Smooth muscle cell (in vitro differentiated cells): ENCODE measurements around the gene TOM1L2. TPM values are rescaled to one million over a fixed set of nuclear protein-coding genes. Genes with fewer than 3 reads are reported as not detected.

Experiments
- DNase-seq: peaks from one replicate; lab custom pipeline; 2025; ENCODE audit not compliant: unreplicated experiment; lab: John Stamatoyannopoulos, UW
- H2AFZ ChIP-seq: fragments of 200-600 bp; sonication (generic); 2 replicates; pipeline ENCODE4 v1.6.0; 2016; ENCODE audit warnings: antibody characterized with exemption, low read depth, mild to moderate bottlenecking
- H3F3A ChIP-seq: fragments of 200-600 bp; sonication (generic); 2 replicates; pipeline ENCODE4 v1.6.0; 2017; ENCODE audit warnings: antibody characterized with exemption, low read depth
- H3K27ac ChIP-seq: fragments of 200-600 bp; sonication (generic); 2 replicates; pipeline ENCODE4 v1.5.1; 2016; ENCODE audit warnings: low read depth, mild to moderate bottlenecking
- H3K27me3 ChIP-seq: fragments of 200-600 bp; sonication (generic); 2 replicates; pipeline ENCODE4 v1.6.1; 2016; ENCODE audit warnings: low read depth, mild to moderate bottlenecking
- H3K36me3 ChIP-seq: fragments of 200-600 bp; sonication (generic); 2 replicates; pipeline ENCODE4 v1.5.1; 2016; ENCODE audit warnings: low read depth
- H3K4me1 ChIP-seq: fragments of 200-600 bp; sonication (generic); 2 replicates; pipeline ENCODE4 v1.5.1; 2016; ENCODE audit warnings: low read depth
- H3K4me2 ChIP-seq: fragments of 200-600 bp; sonication (generic); 2 replicates; pipeline ENCODE4 v1.6.0; 2016; ENCODE audit warnings: mild to moderate bottlenecking
- H3K4me3 ChIP-seq: fragments of 200-600 bp; sonication (generic); 2 replicates; pipeline ENCODE4 v1.5.1; 2016; ENCODE audit warnings: mild to moderate bottlenecking
- H3K79me2 ChIP-seq: fragments of 200-600 bp; sonication (generic); 2 replicates; pipeline ENCODE4 v1.6.0; 2016; ENCODE audit warnings: low read depth, mild to moderate bottlenecking
- H3K9ac ChIP-seq: fragments of 200-600 bp; sonication (generic); 2 replicates; pipeline ENCODE4 v1.6.0; 2016; ENCODE audit warnings: low read depth
- H3K9me3 ChIP-seq: fragments of 200-600 bp; sonication (generic); replicated peaks from 2 replicates; pipeline ENCODE4 v1.5.1; 2016; ENCODE audit warnings: low read depth
- H4K20me1 ChIP-seq: fragments of 200-600 bp; sonication (generic); 2 replicates; pipeline ENCODE4 v1.6.0; 2016; ENCODE audit warnings: low read depth
- WGBS: methylation state at CpG from one replicate; pipeline ENCODE4 v1.1.7; 2016; ENCODE audit warnings: low lambda C conversion rate; 5-methylcytosine and 5-hydroxymethylcytosine counted together
- polyA plus RNA-seq: library from polyadenylated mRNA; unstranded; fragments of >200 nt; fragmentation: Nextera tagmentation; extraction: Ambion mirVana; gene quantifications from 2 replicates; pipeline ENCODE4 v1.2.1, GENCODE V29; 2016
- total RNA-seq: library from RNA; depleted of rRNA; stranded (reverse); fragments of >200 nt; gene quantifications from 2 replicates; pipeline ENCODE4 v1.2.3, GENCODE V29; 2014
- TF ChIP-seq, protein P1 (sequence below): fragments of 200-600 bp; sonication (generic); IDR thresholded peaks from 2 replicates; pipeline ENCODE4 v1.5.1; 2017; ENCODE audit warnings: borderline replicate concordance, mild to moderate bottlenecking, antibody characterized with exemption; ENCODE audit not compliant: insufficient read depth, poor library complexity, severe bottlenecking

Gene TOM1L2
- total and polyA plus RNA-seq, 2 experiments from 2014 or later = 20.3 to 27.0 TPM

DNA sequence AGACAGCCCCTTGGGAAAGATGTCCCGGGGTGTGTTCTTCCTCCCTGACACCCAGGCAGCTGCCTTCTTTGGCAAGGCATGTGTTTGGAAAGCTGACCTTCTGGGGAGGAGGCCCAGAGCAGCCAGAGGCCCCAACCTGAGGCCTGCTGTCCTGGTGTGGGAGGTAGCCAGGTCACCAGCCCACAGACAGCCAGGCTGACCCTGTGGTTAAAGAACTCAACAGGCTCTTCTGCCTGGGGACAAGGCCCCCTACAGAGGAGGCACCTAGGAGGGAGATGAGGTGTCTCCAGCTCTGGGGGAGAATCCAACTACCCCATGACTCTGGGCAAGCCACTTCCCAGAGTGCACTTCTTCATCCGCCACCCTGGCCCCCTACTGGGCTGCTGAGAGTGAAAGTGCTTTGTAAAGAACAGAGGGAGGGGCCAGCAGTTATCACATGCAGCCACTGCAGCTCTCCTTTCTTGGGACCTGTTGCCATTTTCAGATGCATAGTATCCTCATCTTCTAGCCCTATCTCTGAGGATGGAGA, 122.3 kb downstream of the TOM1L2 start:
- Histone ChIP-seq H2AFZ (no peak overlapping the region), H4K20me1 (no peaks in the 10 kb centered on the region), H3K4me2 (no peak overlapping the region), H3K9me3 (no peaks in the 10 kb centered on the region), H3K27me3 (no peaks in the 10 kb centered on the region), H3K4me3 (no peak overlapping the region), H3K36me3 (no peaks in the 10 kb centered on the region), H3K9ac (no peak overlapping the region), H3K27ac (no peak overlapping the region), H3K4me1 (peaks cover 17% of the 10 kb centered on the region), H3F3A (no peaks in the 10 kb centered on the region), H3K79me2 (no peaks in the 10 kb centered on the region)
- 97% methylated on average over 2 of the region's 2 CpGs for WGBS
- TF ChIP-seq, protein P1, sequence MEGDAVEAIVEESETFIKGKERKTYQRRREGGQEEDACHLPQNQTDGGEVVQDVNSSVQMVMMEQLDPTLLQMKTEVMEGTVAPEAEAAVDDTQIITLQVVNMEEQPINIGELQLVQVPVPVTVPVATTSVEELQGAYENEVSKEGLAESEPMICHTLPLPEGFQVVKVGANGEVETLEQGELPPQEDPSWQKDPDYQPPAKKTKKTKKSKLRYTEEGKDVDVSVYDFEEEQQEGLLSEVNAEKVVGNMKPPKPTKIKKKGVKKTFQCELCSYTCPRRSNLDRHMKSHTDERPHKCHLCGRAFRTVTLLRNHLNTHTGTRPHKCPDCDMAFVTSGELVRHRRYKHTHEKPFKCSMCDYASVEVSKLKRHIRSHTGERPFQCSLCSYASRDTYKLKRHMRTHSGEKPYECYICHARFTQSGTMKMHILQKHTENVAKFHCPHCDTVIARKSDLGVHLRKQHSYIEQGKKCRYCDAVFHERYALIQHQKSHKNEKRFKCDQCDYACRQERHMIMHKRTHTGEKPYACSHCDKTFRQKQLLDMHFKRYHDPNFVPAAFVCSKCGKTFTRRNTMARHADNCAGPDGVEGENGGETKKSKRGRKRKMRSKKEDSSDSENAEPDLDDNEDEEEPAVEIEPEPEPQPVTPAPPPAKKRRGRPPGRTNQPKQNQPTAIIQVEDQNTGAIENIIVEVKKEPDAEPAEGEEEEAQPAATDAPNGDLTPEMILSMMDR = peak; percentile 5
- no peak for DNase-seq

- no peak overlapping the region for H3K9ac ChIP-seq
Observed at GRCh38 chr17:17849147-17849820, 122.9 kb downstream of the TOM1L2 start.

GRCh38 chr17:17848311-17849082, 123.7 kb downstream of the TOM1L2 start:
- TF ChIP-seq, protein P1 = no peak
- 90% methylated on average over 9 of the region's 10 CpGs for WGBS
- no peak overlapping the region for H2AFZ ChIP-seq
- H3K36me3 ChIP-seq = no peaks in the 10 kb centered on the region
- H3F3A ChIP-seq = no peaks in the 10 kb centered on the region
- H3K9ac ChIP-seq = no peak overlapping the region
- H3K27ac ChIP-seq = no peak overlapping the region
- H3K4me2 ChIP-seq = no peak overlapping the region
- no peaks in the 10 kb centered on the region for H3K79me2 ChIP-seq
- H3K9me3 ChIP-seq = no peaks in the 10 kb centered on the region
- H3K4me1 ChIP-seq = peaks cover 13% of the 10 kb centered on the region
- no peak for DNase-seq
- no peak overlapping the region for H3K4me3 ChIP-seq
- no peaks in the 10 kb centered on the region for H3K27me3 ChIP-seq
- H4K20me1 ChIP-seq = no peaks in the 10 kb centered on the region

More at GRCh38 chr17:17849147-17849820, 122.9 kb downstream of the TOM1L2 start:
- WGBS = 68% methylated on average over 5 of the region's 5 CpGs
- Histone ChIP-seq H3K4me2 (no peak overlapping the region), H3K79me2 (no peaks in the 10 kb centered on the region), H3K27me3 (no peaks in the 10 kb centered on the region), H3K27ac (no peak overlapping the region), H3K4me1 (peaks cover 14% of the 10 kb centered on the region), H3K36me3 (no peaks in the 10 kb centered on the region), H4K20me1 (no peaks in the 10 kb centered on the region), H2AFZ (no peak overlapping the region), H3K9me3 (no peaks in the 10 kb centered on the region), H3F3A (no peaks in the 10 kb centered on the region), H3K4me3 (no peak overlapping the region)
- DNase-seq = no peak
- TF ChIP-seq, protein P1 = no peak
